ENCODE data around the gene LYPD6B.

- TF ChIP-seq CTCF (conservative IDR thresholded peaks at IDR 0.05; ENCODE audit: low read length) (no peak), EZH2phosphoT487 (IDR thresholded peaks at IDR 0.05; ENCODE audit: borderline replicate concordance) (no peak)
These were observed 26.5 kb downstream of the LYPD6B start for GRCh38 chr2:149064856-149065630.

Measured in Loucy (cell line).